PC-9 (cell line): Measurements from ENCODE around the gene FOXA2. TPM values are rescaled to one million over a fixed set of nuclear protein-coding genes. Genes with fewer than 3 reads are reported as not detected.

ENCODE experiments used
- BruUV-seq: library from RNA; stranded (reverse); fragments of 400-500 nt; replicated peaks from 2 replicates; lab custom pipeline; 2021; lab: Mats Ljungman, UMichigan
- CTCF ChIA-PET: fragments of 300-600 bp; sonication (Branson Sonifier 250); formaldehyde crosslinking; loops from one replicate; lab custom pipeline; 2022; ENCODE audit warnings: antibody characterized with exemption; lab: Charles Lee
- POLR2A ChIA-PET: fragments of 300-600 bp; sonication (Branson Sonifier 250); formaldehyde crosslinking; loops from one replicate; lab custom pipeline; 2022; ENCODE audit warnings: antibody characterized with exemption; ENCODE audit not compliant: unreplicated experiment; lab: Charles Lee
- DNase-seq, 2 experiments: peaks; one replicate each; pipeline versions ENCODE4 v3.0.0 to v3.0.0-alpha.2; 2015 to 2022; ENCODE audit warnings: mixed read lengths in 1 of 2
- H2AFZ ChIP-seq: fragments of 200-600 bp; sonication (generic); 2 replicates; pipeline ENCODE4 v1.8.1; 2017; ENCODE audit warnings: antibody characterized with exemption
- H3F3A ChIP-seq: fragments of 200-600 bp; sonication (generic); 2 replicates; pipeline ENCODE4 v1.8.1; 2017; ENCODE audit warnings: antibody characterized with exemption, mild to moderate bottlenecking, low read depth; ENCODE audit not compliant: insufficient read depth
- H3K27ac ChIP-seq: fragments of 200-600 bp; sonication (generic); 2 replicates; pipeline ENCODE4 v1.6.1; 2016; ENCODE audit warnings: mixed run types
- H3K27me3 ChIP-seq: fragments of 200-600 bp; sonication (generic); 2 replicates; pipeline ENCODE4 v1.6.1; 2016; ENCODE audit warnings: low read depth, mixed run types; ENCODE audit not compliant: insufficient read depth
- H3K36me3 ChIP-seq: fragments of 200-600 bp; sonication (generic); 2 replicates; pipeline ENCODE4 v1.6.1; 2016; ENCODE audit warnings: low read depth, mixed run types
- H3K4me1 ChIP-seq: fragments of 200-600 bp; sonication (generic); replicated peaks from 2 replicates; pipeline ENCODE4 v1.6.1; 2016; ENCODE audit warnings: mixed run types; ENCODE audit not compliant: insufficient read depth
- H3K4me2 ChIP-seq: fragments of 200-600 bp; sonication (generic); 2 replicates; pipeline ENCODE4 v1.6.1; 2017; ENCODE audit warnings: mixed run types
- H3K4me3 ChIP-seq: fragments of 200-600 bp; sonication (generic); 2 replicates; pipeline ENCODE4 v1.6.1; 2016; ENCODE audit warnings: mixed run types
- H3K79me2 ChIP-seq: fragments of 200-600 bp; sonication (generic); 2 replicates; pipeline ENCODE4 v1.6.1; 2017; ENCODE audit warnings: low read depth, mixed run types
- H3K9me2 ChIP-seq: fragments of 200-600 bp; sonication (generic); 2 replicates; pipeline ENCODE4 v1.8.1; 2017; ENCODE audit warnings: mild to moderate bottlenecking; ENCODE audit not compliant: insufficient read depth
- H3K9me3 ChIP-seq: fragments of 200-600 bp; sonication (generic); 2 replicates; pipeline ENCODE4 v1.8.1; 2016; ENCODE audit warnings: low read depth; ENCODE audit not compliant: insufficient read depth
- H4K20me1 ChIP-seq: fragments of 200-600 bp; sonication (generic); 2 replicates; pipeline ENCODE4 v1.8.1; 2017; ENCODE audit not compliant: insufficient read depth
- EZH2 ChIP-seq: fragments of 200-600 bp; sonication (generic); IDR thresholded peaks from 2 replicates; pipeline ENCODE4 v1.8.0; 2017; ENCODE audit warnings: antibody characterized with exemption, low read depth
- intact Hi-C: fragments of 100-400 bp; cut with micrococcal nuclease; formaldehyde crosslinking; loops from one replicate; pipeline ENCODE4 v1.10.0; 2022; ENCODE audit not compliant: unreplicated experiment
- total RNA-seq: library from RNA; stranded (reverse); gene quantifications from 2 replicates; pipeline ENCODE4 v1.2.3, GENCODE V29; 2021
- TF ChIP-seq, protein P1 (sequence below): fragments of 200-600 bp; sonication (generic); conservative IDR thresholded peaks from 2 replicates; pipeline ENCODE4 v1.6.1; 2017; ENCODE audit warnings: mixed run types, antibody characterized with exemption, mild to moderate bottlenecking, moderate library complexity

FOXA2 gene
- total RNA-seq, 1 experiment from 2014 or later, result not detected

- Histone ChIP-seq H3K36me3 (no peaks in the 10 kb centered on the region), H3K27me3 (no peaks in the 10 kb centered on the region), H3K4me3 (no peak overlapping the region), H3K27ac (no peak overlapping the region), H3K9me3 (no peaks in the 10 kb centered on the region), H2AFZ (no peak overlapping the region), H3K4me1 (no peaks in the 10 kb centered on the region), H3K4me2 (no peak overlapping the region), H3K79me2 (no peaks in the 10 kb centered on the region), H4K20me1 (no peaks in the 10 kb centered on the region), H3F3A (no peaks in the 10 kb centered on the region), H3K9me2 (no peaks in the 10 kb centered on the region; the same call in 1 of the 2 replicates)
- TF ChIP-seq EZH2, result no peak
- TF ChIP-seq, protein P1, sequence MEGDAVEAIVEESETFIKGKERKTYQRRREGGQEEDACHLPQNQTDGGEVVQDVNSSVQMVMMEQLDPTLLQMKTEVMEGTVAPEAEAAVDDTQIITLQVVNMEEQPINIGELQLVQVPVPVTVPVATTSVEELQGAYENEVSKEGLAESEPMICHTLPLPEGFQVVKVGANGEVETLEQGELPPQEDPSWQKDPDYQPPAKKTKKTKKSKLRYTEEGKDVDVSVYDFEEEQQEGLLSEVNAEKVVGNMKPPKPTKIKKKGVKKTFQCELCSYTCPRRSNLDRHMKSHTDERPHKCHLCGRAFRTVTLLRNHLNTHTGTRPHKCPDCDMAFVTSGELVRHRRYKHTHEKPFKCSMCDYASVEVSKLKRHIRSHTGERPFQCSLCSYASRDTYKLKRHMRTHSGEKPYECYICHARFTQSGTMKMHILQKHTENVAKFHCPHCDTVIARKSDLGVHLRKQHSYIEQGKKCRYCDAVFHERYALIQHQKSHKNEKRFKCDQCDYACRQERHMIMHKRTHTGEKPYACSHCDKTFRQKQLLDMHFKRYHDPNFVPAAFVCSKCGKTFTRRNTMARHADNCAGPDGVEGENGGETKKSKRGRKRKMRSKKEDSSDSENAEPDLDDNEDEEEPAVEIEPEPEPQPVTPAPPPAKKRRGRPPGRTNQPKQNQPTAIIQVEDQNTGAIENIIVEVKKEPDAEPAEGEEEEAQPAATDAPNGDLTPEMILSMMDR, result no peak
- POLR2A ChIA-PET, result no interaction called here
- DNase-seq, result no peak
- intact Hi-C loops, result no loop called here
- BruUV-seq, result no TSS peak
- CTCF ChIA-PET, result no interaction called here
Observed at GRCh38 chr20:22590662-22591061, 6.3 kb upstream of the FOXA2 start.

GRCh38 chr20:22586645-22587310 lies 2.4 kb upstream of the FOXA2 start:
- Histone ChIP-seq H3K79me2 (no peaks in the 10 kb centered on the region), H3K36me3 (no peaks in the 10 kb centered on the region), H2AFZ (no peak overlapping the region), H4K20me1 (no peaks in the 10 kb centered on the region), H3K27ac (no peak overlapping the region), H3K4me2 (no peak overlapping the region), H3K4me3 (no peak overlapping the region), H3K9me3 (no peaks in the 10 kb centered on the region), H3K4me1 (no peaks in the 10 kb centered on the region), H3F3A (no peaks in the 10 kb centered on the region), H3K27me3 (no peaks in the 10 kb centered on the region), H3K9me2 (no peaks in the 10 kb centered on the region)
- CTCF ChIA-PET, result no interaction called here
- intact Hi-C loops, result loop anchor here (1.0 to 10.0 kb wide), 2 partner anchors 98 to 247 kb away; no protein-coding TSS in a partner anchor
- TF ChIP-seq, protein P1, result peak; percentile 64
- TF ChIP-seq EZH2, result no peak
- POLR2A ChIA-PET, result no interaction called here
- no TSS peak for BruUV-seq
- DNase-seq, result no peak

GRCh38 chr20:22585786-22586493 lies 1.6 kb upstream of the FOXA2 start:
- no peak overlapping the region for H3K4me2 ChIP-seq

More at GRCh38 chr20:22585786-22586493, 1.6 kb upstream of the FOXA2 start:
- DNase-seq, result no peak
- no peaks in the 10 kb centered on the region for H3K36me3 ChIP-seq
- H3K79me2 ChIP-seq, result no peaks in the 10 kb centered on the region
- POLR2A ChIA-PET, result no interaction called here
- TF ChIP-seq, protein P1, result no peak
- TF ChIP-seq EZH2, result no peak
- no peaks in the 10 kb centered on the region for H3K27me3 ChIP-seq
- H2AFZ ChIP-seq, result no peak overlapping the region
- H3K4me3 ChIP-seq, result no peak overlapping the region
- H3K27ac ChIP-seq, result no peak overlapping the region
- H3F3A ChIP-seq, result no peaks in the 10 kb centered on the region
- no peaks in the 10 kb centered on the region for H3K9me2 ChIP-seq
- H4K20me1 ChIP-seq, result no peaks in the 10 kb centered on the region
- no TSS peak for BruUV-seq
- no peaks in the 10 kb centered on the region for H3K4me1 ChIP-seq
- CTCF ChIA-PET, result no interaction called here
- H3K9me3 ChIP-seq, result no peaks in the 10 kb centered on the region
- intact Hi-C loops, result loop anchor here (1.0 to 10.0 kb wide), 2 partner anchors 99 to 247 kb away; no protein-coding TSS in a partner anchor
